HG03432 (cell line): Measurements from ENCODE around the gene CEP85L.

Source experiments
- ATAC-seq: cut with Tn5 transposase; IDR thresholded peaks from one replicate; pipeline ENCODE4 v1.9.1; 2021; ENCODE audit warnings: mild to moderate bottlenecking, moderate library complexity; ENCODE audit not compliant: unreplicated experiment

Gene CEP85L

DNA sequence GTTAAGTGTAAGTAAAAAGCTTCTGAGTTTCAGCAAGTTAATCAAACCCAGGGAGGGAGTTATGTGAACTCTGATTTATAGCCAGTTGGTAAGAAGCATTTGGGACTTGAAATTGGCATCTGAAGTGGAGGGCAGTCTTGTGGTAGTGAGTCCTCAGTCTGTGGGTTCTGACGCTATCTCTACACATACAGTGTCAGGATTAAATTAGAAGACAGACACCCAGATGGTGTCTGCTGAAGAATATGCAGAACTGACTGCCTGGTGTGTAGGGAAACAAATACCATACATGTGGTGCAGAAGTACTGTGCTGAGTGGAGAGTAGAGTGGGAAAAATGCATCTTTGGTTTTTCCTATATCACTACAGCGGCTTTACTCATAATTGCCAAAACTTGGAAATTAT is 146.8 kb downstream of the CEP85L start:
- no peak for ATAC-seq

DNA sequence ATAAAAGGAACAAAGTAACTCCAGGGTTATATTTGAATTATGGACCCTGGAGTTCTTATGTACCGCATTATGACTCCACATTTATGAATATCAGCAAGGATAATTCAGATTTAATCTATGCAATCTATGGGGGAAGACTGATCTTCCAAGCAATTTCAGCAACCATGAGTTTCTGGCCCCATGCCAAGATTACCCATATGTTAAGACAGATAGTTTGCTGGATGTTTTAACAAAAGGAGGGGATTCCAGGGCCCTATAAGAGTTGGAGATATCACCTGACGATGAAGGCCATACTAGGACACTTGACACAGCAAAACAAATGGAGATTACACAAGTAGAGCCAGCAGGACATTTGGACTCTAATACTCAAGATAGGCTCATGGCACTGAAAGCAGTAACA is 149.2 kb downstream of the CEP85L start:
- no peak for ATAC-seq

- no peak for ATAC-seq
These were observed 149.6 kb downstream of the CEP85L start for GRCh38 chr6:118501765-118502164.

- no peak for ATAC-seq
These were observed 150.3 kb downstream of the CEP85L start for GRCh38 chr6:118501099-118501498.

GRCh38 chr6:118500130-118501015 is 151.0 kb downstream of the CEP85L start:
- ATAC-seq = no peak

- no peak for ATAC-seq
These were observed 155.7 kb downstream of the CEP85L start for GRCh38 chr6:118495485-118496280.

DNA sequence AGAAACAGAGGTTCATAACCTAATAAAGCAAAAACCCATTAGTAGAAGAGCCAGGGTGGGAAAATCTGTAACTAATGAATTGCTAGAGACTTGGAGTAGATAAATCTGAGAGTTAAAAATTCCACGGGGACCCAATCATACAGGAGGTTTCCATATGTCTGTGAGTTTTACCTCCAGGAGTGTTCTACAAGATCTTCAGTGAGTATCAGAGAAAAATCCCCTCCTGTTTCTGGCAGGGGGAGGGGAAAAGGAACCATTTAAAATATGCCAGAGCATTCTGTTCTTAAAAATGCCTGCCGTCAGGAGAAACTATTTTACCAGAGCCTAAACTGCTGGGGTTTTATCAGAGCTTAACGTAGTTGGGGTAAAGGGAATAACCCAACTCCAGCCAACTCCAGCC is 157.3 kb downstream of the CEP85L start:
- ATAC-seq = no peak

- no peak for ATAC-seq
These were observed 161.4 kb downstream of the CEP85L start for GRCh38 chr6:118489990-118490389.

DNA sequence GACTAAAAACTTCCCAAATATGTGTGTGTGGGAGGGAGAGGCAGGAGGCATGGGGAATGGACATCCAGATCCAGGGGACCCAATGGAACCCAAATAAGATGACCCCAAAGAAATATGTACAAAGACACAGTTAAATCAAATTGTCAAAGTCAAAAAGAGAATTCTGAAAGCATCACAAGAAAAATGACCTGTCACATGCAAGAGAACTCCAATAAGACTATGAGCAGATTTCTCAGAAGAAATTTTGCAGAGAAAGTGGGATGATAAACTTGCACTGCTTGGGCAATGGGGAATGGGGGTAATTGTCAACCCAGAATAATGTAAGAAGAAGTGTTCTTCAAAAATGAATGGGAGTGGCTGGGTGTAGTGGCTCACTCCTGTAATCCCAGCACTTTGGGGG is 162.8 kb downstream of the CEP85L start:
- ATAC-seq = no peak

GRCh38 chr6:118485601-118486550 is 165.5 kb downstream of the CEP85L start:
- peak; percentile 96 for ATAC-seq

DNA sequence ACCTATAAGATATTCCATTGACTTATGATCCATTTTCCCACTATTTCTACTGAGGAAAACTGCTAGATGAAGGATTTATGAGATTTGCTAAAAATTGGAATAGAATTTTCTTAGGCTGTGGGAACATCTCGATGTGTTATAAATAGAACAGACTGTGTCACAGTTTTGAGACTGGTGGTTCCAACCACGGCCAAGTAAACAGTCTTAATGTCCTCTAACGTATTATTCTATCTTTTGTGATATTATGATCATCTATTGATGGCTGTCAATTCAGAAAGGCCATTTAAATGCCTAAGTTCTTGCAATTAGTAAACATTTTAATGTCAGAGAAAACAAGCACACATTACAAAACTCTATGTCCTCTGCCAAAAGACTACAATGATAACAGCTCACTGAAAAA is 174.8 kb downstream of the CEP85L start:
- ATAC-seq = no peak

DNA sequence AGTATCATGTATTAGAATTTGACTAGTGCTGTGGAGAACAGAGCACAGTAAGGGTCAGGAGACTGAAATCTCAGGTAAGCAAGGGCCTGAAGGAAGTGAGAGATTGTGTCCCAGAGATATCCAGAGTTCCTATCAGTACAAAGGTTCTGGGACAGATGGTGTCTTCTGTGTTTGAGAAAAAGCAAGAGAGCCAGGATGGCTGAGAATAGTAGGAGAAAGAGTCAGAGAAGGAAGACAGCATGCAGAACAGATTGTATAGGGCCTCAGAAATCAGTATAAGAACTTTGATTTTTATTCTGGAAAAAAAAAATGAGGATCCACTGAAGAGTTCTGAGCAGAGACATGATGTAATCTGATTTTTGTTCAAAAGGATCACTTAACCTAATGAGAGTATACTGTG is 178.1 kb downstream of the CEP85L start:
- no peak for ATAC-seq

GRCh38 chr6:118469468-118469867 is 181.9 kb downstream of the CEP85L start:
- no peak for ATAC-seq

DNA sequence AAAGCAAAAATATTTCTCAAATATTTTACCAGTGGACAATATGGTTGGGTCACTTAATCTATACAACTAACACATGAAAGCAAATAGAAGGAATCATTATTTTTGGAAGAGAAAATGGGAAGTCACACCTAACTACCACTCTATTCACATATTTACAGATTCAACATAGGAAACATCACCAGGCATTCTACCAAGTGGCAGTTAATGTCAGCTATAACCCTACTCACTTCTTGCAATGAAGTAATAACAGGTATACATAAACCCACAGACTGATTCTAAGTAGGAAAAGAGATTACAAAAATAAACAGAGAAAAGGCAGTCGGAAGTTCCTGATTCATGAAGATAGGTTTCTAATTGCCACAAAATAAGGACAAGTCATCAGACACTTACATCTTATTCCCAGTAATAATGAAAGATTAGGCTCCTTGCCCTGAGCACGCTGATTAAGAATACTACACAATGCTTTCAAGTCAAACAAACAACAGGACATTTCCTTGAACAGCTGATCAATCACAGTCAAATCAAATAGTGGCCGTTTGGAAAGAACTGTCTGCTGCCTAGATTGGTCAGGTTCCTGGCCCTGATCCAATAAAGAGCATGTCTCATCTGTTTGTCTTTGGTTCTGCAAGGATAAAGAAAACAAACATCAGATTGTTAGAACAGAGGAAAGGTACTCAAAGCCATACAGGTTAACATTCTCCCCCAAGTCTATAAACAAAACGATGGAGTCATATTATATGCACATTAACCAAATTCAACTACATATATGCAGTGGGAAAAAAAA is 182.5 kb downstream of the CEP85L start:
- no peak for ATAC-seq

GRCh38 chr6:118467181-118467580 is 184.2 kb downstream of the CEP85L start:
- ATAC-seq = no peak

GRCh38 chr6:118464620-118465019 is 186.8 kb downstream of the CEP85L start:
- no peak for ATAC-seq

DNA sequence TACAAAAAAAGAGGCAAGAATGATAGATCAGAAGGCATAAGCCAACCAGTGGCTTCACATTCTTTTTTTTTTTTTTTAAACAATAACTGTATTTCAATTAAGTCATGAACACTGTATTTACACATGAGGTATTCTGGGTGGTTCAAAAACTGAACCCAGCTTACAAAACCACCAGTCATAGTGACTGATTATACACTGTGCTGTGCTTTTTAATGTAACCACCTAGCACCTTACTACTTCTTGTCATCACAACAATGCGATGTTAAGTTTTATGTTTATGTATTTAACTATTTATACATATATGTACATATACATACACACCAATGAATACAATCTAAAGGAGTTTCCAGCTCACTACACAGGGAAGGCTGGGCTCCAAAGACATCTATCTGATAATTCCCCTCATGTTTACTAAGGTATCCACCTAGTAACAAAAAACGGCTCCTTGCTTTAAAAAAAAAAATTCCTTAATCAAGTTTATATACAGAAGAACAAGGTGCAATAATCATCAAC is 190.4 kb downstream of the CEP85L start:
- ATAC-seq = no peak

DNA sequence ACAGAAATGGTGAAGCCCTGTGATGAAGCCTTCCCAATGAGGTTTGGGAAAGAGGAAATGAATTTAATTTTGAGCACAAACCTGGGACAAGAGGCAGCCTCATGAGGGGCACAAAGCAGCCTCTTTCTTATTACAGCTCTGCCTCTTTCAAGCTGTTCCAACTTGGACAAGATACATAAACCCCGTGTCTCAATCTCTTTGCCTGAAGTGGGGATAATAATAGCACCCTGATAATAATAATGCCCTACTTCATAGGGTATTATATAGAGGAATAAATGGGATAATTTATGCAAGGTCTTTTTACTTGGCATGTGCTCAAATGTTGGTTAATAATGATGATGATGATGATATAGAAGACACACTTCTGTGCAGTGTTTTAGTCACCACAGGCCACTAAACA is 194.4 kb downstream of the CEP85L start:
- no peak for ATAC-seq

- no peak for ATAC-seq
These were observed 199.6 kb downstream of the CEP85L start for GRCh38 chr6:118451839-118452238.

DNA sequence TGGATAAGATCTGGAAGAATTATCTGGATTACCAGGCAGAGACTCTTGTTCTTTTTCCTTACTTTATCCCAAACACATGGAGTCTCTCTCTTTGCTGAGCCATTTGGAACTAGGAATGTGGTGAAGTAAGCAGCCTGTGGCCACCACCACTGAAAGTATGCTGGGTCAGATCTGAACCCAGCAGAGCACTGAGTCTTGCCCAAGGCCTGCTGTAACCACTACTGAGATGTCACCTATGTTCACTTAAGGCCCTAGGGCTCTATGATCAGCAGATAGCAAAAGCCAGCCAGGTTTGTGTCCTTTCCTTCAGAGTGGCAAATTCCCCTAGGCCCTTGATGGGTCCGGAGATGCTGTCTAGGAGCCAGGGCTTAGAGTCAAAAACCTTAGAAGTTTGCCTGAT is 206.6 kb downstream of the CEP85L start:
- no peak for ATAC-seq
